Prostate gland (tissue), 2 donors: Measurements from ENCODE around the gene AQP5. TPM values are rescaled to one million over a fixed set of nuclear protein-coding genes. Genes with fewer than 3 reads are reported as not detected.

Experiments used
- DNase-seq: peaks from one replicate; pipeline ENCODE4 v3.0.0-alpha.2; 2019; ENCODE audit warnings: low spot score
- H3K27ac ChIP-seq, 2 donors: fragments of 200-600 bp; sonication (generic); 2 replicates each; pipeline ENCODE4 v1.5.1; 2017 to 2019
- H3K27me3 ChIP-seq: fragments of 200-600 bp; sonication (generic); replicated peaks from 2 replicates; pipeline ENCODE4 v1.5.1; 2019; ENCODE audit not compliant: insufficient read depth
- H3K36me3 ChIP-seq, 2 donors: fragments of 200-600 bp; sonication (generic); 1 replicate in 1 of 2; 2 replicates in 1 of 2; pipeline versions ENCODE4 v1.5.1 to v1.8.1; 2017 to 2019
- H3K4me1 ChIP-seq: fragments of 200-600 bp; sonication (generic); replicated peaks from 2 replicates; pipeline ENCODE4 v1.5.1; 2019
- H3K4me3 ChIP-seq, 2 donors: fragments of 200-600 bp; sonication (generic); 2 replicates each; pipeline ENCODE4 v1.5.1; 2017 to 2019
- H3K9me3 ChIP-seq: fragments of 200-600 bp; sonication (generic); 2 replicates; pipeline ENCODE4 v1.5.1; 2017
- POLR2A ChIP-seq: fragments of 450-650 bp; IDR thresholded peaks from one replicate; pipeline ENCODE4 v1.6.1; 2016; ENCODE audit warnings: antibody characterized with exemption, mild to moderate bottlenecking
- POLR2AphosphoS5 ChIP-seq: sonication (generic); formaldehyde crosslinking; IDR thresholded peaks from one replicate; pipeline ENCODE4 v1.6.1; 2017; ENCODE audit warnings: antibody characterized with exemption
- WGBS: methylation state at CpG from one replicate; pipeline ENCODE4 v1.1.5; 2018; 5-methylcytosine and 5-hydroxymethylcytosine counted together
- intact Hi-C: fragments of 100-400 bp; cut with DNase I; formaldehyde crosslinking; loops from one replicate; pipeline ENCODE4 v1.14.2; 2022
- total RNA-seq, 2 donors: library from RNA; depleted of rRNA; stranded (reverse); fragments of >200 nt; gene quantifications; one replicate each; pipeline ENCODE4 v1.1.0, GENCODE V29; 2016
- TF ChIP-seq, protein P1 (sequence below), 4 experiments: fragments of 200-600 bp in 2 of 4; fragments of 450-650 bp in 2 of 4; sonication (generic) in 2 of 4; IDR thresholded peaks; 1 replicate in 3 of 4; 2 replicates in 1 of 4; pipeline ENCODE4 v1.5.1; 2016 to 2019; ENCODE audit warnings: antibody characterized with exemption in 4 of 4, mild to moderate bottlenecking in 2 of 4, moderate library complexity in 2 of 4

AQP5 gene
- total RNA-seq, 2 donors from 2014 or later: 3.4 to 25.8 TPM

- H3K27ac ChIP-seq: no peak overlapping the region
- peaks cover 3% of the 10 kb centered on the region for H3K4me1 ChIP-seq
- 51% methylated on average over 11 of the region's 15 CpGs for WGBS
- TF ChIP-seq, protein P1, sequence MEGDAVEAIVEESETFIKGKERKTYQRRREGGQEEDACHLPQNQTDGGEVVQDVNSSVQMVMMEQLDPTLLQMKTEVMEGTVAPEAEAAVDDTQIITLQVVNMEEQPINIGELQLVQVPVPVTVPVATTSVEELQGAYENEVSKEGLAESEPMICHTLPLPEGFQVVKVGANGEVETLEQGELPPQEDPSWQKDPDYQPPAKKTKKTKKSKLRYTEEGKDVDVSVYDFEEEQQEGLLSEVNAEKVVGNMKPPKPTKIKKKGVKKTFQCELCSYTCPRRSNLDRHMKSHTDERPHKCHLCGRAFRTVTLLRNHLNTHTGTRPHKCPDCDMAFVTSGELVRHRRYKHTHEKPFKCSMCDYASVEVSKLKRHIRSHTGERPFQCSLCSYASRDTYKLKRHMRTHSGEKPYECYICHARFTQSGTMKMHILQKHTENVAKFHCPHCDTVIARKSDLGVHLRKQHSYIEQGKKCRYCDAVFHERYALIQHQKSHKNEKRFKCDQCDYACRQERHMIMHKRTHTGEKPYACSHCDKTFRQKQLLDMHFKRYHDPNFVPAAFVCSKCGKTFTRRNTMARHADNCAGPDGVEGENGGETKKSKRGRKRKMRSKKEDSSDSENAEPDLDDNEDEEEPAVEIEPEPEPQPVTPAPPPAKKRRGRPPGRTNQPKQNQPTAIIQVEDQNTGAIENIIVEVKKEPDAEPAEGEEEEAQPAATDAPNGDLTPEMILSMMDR (IDR thresholded peaks at IDR 0.05): no peak
- TF ChIP-seq POLR2A (no peak), POLR2AphosphoS5 (no peak)
- H3K4me3 ChIP-seq: peak overlapping the region in 1 of 2 donors; percentile 16
- DNase-seq: no peak
- H3K27me3 ChIP-seq: no peaks in the 10 kb centered on the region
- no peaks in the 10 kb centered on the region for H3K36me3 ChIP-seq
- intact Hi-C loops: loop anchor here (5.0 kb wide), 2 partner anchors 89 to 101 kb away; partner anchors contain the start of gene ASIC1
- no peaks in the 10 kb centered on the region for H3K9me3 ChIP-seq
Measured at GRCh38 chr12:49967777-49968250, 6.1 kb downstream of the AQP5 start.

DNA sequence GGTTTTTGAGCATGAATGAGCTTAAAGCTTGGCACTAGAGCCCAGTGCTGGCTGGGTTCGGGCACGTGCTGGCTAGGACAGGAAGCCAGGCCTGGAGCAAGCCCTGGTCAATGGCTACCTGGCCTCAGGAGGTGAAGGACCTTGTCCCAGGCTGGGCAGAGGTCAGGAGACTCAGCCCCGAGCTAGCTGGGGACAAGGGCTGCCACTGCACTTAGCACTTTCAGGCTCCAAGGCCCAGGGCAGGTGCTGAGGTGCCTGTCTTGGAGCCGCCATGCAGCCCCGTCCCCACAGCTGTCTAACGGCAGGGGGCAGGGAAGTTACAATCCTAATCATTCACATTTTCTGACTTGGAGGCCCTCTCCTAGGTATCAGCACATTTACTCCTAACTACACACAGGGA, 6.8 kb downstream of the AQP5 start:
- Histone ChIP-seq H3K36me3 (no peaks in the 10 kb centered on the region), H3K4me3 (no peak overlapping the region), H3K27me3 (no peaks in the 10 kb centered on the region), H3K9me3 (no peaks in the 10 kb centered on the region), H3K4me1 (peaks cover 3% of the 10 kb centered on the region), H3K27ac (no peak overlapping the region)
- no peak for DNase-seq
- WGBS: 95% methylated on average over 6 of the region's 6 CpGs
- intact Hi-C loops: loop anchor here (5.0 kb wide), 2 partner anchors 89 to 101 kb away; partner anchors contain the start of gene ASIC1
- TF ChIP-seq, protein P1 (IDR thresholded peaks at IDR 0.05): no peak
- no peak for TF ChIP-seq POLR2AphosphoS5
- no peak for TF ChIP-seq POLR2A

DNA sequence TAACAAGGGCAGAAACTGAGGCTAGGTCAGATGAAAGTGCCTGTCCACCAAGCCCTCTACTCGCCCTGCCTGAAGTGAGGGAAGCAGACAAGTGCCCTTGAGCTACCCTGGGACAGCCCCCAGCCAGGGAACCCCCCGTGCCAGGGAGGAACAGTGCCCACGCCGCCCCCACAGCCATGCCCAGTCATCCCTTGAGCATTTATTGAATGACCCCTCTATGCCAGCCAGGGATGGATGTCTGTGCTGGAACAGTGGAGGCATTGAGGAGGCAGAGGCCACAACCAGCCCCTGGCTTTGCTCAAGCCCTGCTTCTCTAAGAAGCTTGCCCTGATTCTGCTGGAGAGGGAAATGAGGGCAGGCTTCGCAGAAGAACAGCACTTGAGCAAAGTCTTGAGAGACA, 7.4 kb downstream of the AQP5 start:
- Histone ChIP-seq H3K4me3 (no peak overlapping the region), H3K27ac (no peak overlapping the region), H3K36me3 (no peaks in the 10 kb centered on the region), H3K9me3 (no peaks in the 10 kb centered on the region), H3K4me1 (peaks cover 3% of the 10 kb centered on the region), H3K27me3 (no peaks in the 10 kb centered on the region)
- 84% methylated on average over 5 of the region's 5 CpGs for WGBS
- no peak for DNase-seq
- intact Hi-C loops: loop anchor here (5.0 kb wide), 2 partner anchors 88 to 102 kb away; partner anchors contain the start of gene ASIC1
- TF ChIP-seq POLR2AphosphoS5: no peak
- TF ChIP-seq, protein P1 (IDR thresholded peaks at IDR 0.05): no peak

GRCh38 chr12:49969651-49970429, 8.2 kb downstream of the AQP5 start:
- H3K36me3 ChIP-seq: no peaks in the 10 kb centered on the region
- no peak overlapping the region for H3K4me3 ChIP-seq
- H3K9me3 ChIP-seq: no peaks in the 10 kb centered on the region
- intact Hi-C loops: loop anchor here (5.0 kb wide), 3 partner anchors 47 to 103 kb away; partner anchors contain the start of gene ASIC1
- 81% methylated on average over 12 of the region's 12 CpGs for WGBS
- no peak overlapping the region for H3K27ac ChIP-seq
- peaks cover 3% of the 10 kb centered on the region for H3K4me1 ChIP-seq
- TF ChIP-seq, protein P1 (IDR thresholded peaks at IDR 0.05): no peak
- TF ChIP-seq POLR2AphosphoS5 (no peak), POLR2A (no peak)
- DNase-seq: no peak
- no peaks in the 10 kb centered on the region for H3K27me3 ChIP-seq
